H1 (cell line): ENCODE measurements around the gene PRRC1. TPM values are rescaled to one million over a fixed set of nuclear protein-coding genes. Genes with fewer than 3 reads are reported as not detected.
A peak's percentile ranks its signal among the peaks of the same experiment; 100 is the strongest.

Source experiments
- E2F6 ChIP-seq: IDR thresholded peaks from 2 replicates; pipeline ENCODE4 v1.6.1; 2012; ENCODE audit warnings: inconsistent platforms
- SIN3A ChIP-seq, 2 experiments: IDR thresholded peaks in 1 of 2; conservative IDR thresholded peaks in 1 of 2; 2 replicates each; pipeline ENCODE4 v1.6.1; 2011 to 2012; ENCODE audit warnings: low read length in 2 of 2, improper control_type of control experiment in 1 of 2, low read depth in 1 of 2, mild to moderate bottlenecking in 1 of 2
- SP2 ChIP-seq: IDR thresholded peaks from 2 replicates; pipeline ENCODE4 v1.6.1; 2012; ENCODE audit warnings: mild to moderate bottlenecking, low read length, inconsistent platforms
- polyA plus RNA-seq, 7 experiments: library from polyadenylated mRNA; depleted of rRNA in 3 of 7; stranded (reverse) in 5 of 7; unstranded in 2 of 7; fragments of >200 nt in 5 of 7; fragments of 200-250 nt in 2 of 7; gene quantifications; 1 replicate in 5 of 7; 2 replicates in 1 of 7; 4 replicates in 1 of 7; pipeline versions ENCODE4 v1.2.1 to v1.2.3, GENCODE V29; 2011 to 2013; ENCODE audit warnings: missing spikeins in 2 of 7, mixed read lengths in 2 of 7
- total RNA-seq: library from RNA; stranded (reverse); fragmentation: NEBNext Ultra II Directional; extraction: Animal tissue kit (Norgen Biotek cat#: 25700); gene quantifications from 2 replicates; pipeline ENCODE4 v1.2.1, GENCODE V29; 2021
- TF ChIP-seq, protein P1 (sequence below): fragments of 300-600 bp; sonication (generic); IDR thresholded peaks from 2 replicates; pipeline ENCODE4 v1.7.1; 2012; ENCODE audit warnings: low read length, moderate library complexity, mild to moderate bottlenecking, inconsistent platforms; ENCODE audit not compliant: insufficient replicate concordance

Gene PRRC1
- total and polyA plus RNA-seq, 2 of the 8 experiments (the other 6 are each of a cell fraction or from before 2014, with no cell fraction given) = 54.6 to 78.6 TPM

GRCh38 chr5:127521138-127521770 lies 3.8 kb downstream of the PRRC1 start (continued):
- TF ChIP-seq, protein P1, sequence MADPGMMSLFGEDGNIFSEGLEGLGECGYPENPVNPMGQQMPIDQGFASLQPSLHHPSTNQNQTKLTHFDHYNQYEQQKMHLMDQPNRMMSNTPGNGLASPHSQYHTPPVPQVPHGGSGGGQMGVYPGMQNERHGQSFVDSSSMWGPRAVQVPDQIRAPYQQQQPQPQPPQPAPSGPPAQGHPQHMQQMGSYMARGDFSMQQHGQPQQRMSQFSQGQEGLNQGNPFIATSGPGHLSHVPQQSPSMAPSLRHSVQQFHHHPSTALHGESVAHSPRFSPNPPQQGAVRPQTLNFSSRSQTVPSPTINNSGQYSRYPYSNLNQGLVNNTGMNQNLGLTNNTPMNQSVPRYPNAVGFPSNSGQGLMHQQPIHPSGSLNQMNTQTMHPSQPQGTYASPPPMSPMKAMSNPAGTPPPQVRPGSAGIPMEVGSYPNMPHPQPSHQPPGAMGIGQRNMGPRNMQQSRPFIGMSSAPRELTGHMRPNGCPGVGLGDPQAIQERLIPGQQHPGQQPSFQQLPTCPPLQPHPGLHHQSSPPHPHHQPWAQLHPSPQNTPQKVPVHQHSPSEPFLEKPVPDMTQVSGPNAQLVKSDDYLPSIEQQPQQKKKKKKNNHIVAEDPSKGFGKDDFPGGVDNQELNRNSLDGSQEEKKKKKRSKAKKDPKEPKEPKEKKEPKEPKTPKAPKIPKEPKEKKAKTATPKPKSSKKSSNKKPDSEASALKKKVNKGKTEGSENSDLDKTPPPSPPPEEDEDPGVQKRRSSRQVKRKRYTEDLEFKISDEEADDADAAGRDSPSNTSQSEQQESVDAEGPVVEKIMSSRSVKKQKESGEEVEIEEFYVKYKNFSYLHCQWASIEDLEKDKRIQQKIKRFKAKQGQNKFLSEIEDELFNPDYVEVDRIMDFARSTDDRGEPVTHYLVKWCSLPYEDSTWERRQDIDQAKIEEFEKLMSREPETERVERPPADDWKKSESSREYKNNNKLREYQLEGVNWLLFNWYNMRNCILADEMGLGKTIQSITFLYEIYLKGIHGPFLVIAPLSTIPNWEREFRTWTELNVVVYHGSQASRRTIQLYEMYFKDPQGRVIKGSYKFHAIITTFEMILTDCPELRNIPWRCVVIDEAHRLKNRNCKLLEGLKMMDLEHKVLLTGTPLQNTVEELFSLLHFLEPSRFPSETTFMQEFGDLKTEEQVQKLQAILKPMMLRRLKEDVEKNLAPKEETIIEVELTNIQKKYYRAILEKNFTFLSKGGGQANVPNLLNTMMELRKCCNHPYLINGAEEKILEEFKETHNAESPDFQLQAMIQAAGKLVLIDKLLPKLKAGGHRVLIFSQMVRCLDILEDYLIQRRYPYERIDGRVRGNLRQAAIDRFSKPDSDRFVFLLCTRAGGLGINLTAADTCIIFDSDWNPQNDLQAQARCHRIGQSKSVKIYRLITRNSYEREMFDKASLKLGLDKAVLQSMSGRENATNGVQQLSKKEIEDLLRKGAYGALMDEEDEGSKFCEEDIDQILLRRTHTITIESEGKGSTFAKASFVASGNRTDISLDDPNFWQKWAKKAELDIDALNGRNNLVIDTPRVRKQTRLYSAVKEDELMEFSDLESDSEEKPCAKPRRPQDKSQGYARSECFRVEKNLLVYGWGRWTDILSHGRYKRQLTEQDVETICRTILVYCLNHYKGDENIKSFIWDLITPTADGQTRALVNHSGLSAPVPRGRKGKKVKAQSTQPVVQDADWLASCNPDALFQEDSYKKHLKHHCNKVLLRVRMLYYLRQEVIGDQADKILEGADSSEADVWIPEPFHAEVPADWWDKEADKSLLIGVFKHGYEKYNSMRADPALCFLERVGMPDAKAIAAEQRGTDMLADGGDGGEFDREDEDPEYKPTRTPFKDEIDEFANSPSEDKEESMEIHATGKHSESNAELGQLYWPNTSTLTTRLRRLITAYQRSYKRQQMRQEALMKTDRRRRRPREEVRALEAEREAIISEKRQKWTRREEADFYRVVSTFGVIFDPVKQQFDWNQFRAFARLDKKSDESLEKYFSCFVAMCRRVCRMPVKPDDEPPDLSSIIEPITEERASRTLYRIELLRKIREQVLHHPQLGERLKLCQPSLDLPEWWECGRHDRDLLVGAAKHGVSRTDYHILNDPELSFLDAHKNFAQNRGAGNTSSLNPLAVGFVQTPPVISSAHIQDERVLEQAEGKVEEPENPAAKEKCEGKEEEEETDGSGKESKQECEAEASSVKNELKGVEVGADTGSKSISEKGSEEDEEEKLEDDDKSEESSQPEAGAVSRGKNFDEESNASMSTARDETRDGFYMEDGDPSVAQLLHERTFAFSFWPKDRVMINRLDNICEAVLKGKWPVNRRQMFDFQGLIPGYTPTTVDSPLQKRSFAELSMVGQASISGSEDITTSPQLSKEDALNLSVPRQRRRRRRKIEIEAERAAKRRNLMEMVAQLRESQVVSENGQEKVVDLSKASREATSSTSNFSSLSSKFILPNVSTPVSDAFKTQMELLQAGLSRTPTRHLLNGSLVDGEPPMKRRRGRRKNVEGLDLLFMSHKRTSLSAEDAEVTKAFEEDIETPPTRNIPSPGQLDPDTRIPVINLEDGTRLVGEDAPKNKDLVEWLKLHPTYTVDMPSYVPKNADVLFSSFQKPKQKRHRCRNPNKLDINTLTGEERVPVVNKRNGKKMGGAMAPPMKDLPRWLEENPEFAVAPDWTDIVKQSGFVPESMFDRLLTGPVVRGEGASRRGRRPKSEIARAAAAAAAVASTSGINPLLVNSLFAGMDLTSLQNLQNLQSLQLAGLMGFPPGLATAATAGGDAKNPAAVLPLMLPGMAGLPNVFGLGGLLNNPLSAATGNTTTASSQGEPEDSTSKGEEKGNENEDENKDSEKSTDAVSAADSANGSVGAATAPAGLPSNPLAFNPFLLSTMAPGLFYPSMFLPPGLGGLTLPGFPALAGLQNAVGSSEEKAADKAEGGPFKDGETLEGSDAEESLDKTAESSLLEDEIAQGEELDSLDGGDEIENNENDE = no peak
- peak; percentile 40; the same call in 1 of the 2 replicates for TF ChIP-seq E2F6
- no peak for TF ChIP-seq SP2
- no peak for TF ChIP-seq SIN3A (conservative IDR thresholded peaks at IDR 0.05 in 1 of 2, IDR thresholded peaks at IDR 0.05 in 1 of 2; ENCODE audit: low read depth in 1 of 2, low read length in 2 of 2)
